K562 (cell line): ENCODE results near the gene TMEM86B. TPM values are rescaled to one million over a fixed set of nuclear protein-coding genes. Genes with fewer than 3 reads are reported as not detected.

Source experiments
- CHCHD3 ChIP-seq: fragments of 250-450 bp; sonication (Bioruptor Pico); IDR thresholded peaks from 2 replicates; pipeline ENCODE4 v2.1.2; 2022; ENCODE audit warnings: mild to moderate bottlenecking
- CHD7 ChIP-seq: fragments of 200-600 bp; sonication (generic); IDR thresholded peaks from one replicate; pipeline ENCODE4 v1.6.1; 2012; ENCODE audit warnings: mild to moderate bottlenecking, low read depth, low read length, inconsistent platforms
- HNRNPL ChIP-seq: fragments of 200-400 bp; formaldehyde crosslinking; IDR thresholded peaks from 2 replicates; pipeline ENCODE4 v1.6.1; 2017; ENCODE audit warnings: low read depth, mild to moderate bottlenecking, low read length
- MTA3 ChIP-seq: fragments of 450-650 bp; formaldehyde crosslinking; IDR thresholded peaks from 2 replicates; pipeline ENCODE4 v1.6.1; 2017; ENCODE audit warnings: mild to moderate bottlenecking, borderline replicate concordance
- POLR2AphosphoS5 ChIP-seq: IDR thresholded peaks from 2 replicates; pipeline ENCODE4 v1.6.1; 2011; ENCODE audit warnings: mild to moderate bottlenecking, low read depth, low read length, moderate library complexity; ENCODE audit not compliant: control insufficient read depth, insufficient read depth
- PRDM10 ChIP-seq: fragments of 450-650 bp; IDR thresholded peaks from 2 replicates; pipeline ENCODE4 v1.6.1; 2018; ENCODE audit not compliant: partially characterized antibody
- RUNX1 ChIP-seq: sonication (generic); IDR thresholded peaks from 2 replicates; pipeline ENCODE4 v1.6.1; 2016; ENCODE audit warnings: antibody characterized with exemption, low read depth
- SMARCA4 ChIP-seq: fragments of 450-650 bp; IDR thresholded peaks from 2 replicates; pipeline ENCODE4 v1.6.1; 2016
- SOX6 ChIP-seq: fragments of 450-650 bp; IDR thresholded peaks from 2 replicates; pipeline ENCODE4 v1.6.1; 2014; ENCODE audit warnings: mild to moderate bottlenecking
- STAT5A ChIP-seq: IDR thresholded peaks from 2 replicates; pipeline ENCODE4 v1.6.1; 2012; ENCODE audit warnings: low read length, inconsistent platforms, borderline replicate concordance
- ZFP30 ChIP-seq: fragments of 250-450 bp; sonication (Bioruptor Pico); IDR thresholded peaks from 2 replicates; pipeline ENCODE4 v1.8.0; 2022; ENCODE audit warnings: moderate library complexity, mild to moderate bottlenecking, inconsistent platforms, borderline replicate concordance
- ZNF644 ChIP-seq: fragments of 200-800 bp; sonication (Bioruptor generic); IDR thresholded peaks from 2 replicates; pipeline ENCODE4 v1.6.1; 2016; ENCODE audit warnings: low read depth, missing genetic modification characterization, missing compliant biosample characterization
- polyA plus RNA-seq, 8 experiments: library from polyadenylated mRNA; depleted of rRNA in 4 of 8; stranded (reverse) in 5 of 8; unstranded in 3 of 8; fragments of >200 nt; fragmentation: Nextera tagmentation in 2 of 8; fragmentation: Illumina TruSeq in 1 of 8; extraction: Ambion mirVana in 2 of 8; extraction: Trizol in 1 of 8; gene quantifications; 2 replicates each; pipeline versions ENCODE4 v1.2.1 to v1.2.3, GENCODE V29; 2011 to 2014; ENCODE audit warnings: inconsistent platforms in 1 of 8, missing spikeins in 1 of 8
- total RNA-seq, 7 experiments: library from RNA; depleted of rRNA in 6 of 7; stranded (reverse); fragments of >200 nt in 6 of 7; fragmentation: Illumina TruSeq in 2 of 7; extraction: Trizol in 2 of 7; gene quantifications; 2 replicates each; pipeline versions ENCODE4 v1.2.1 to v1.2.3, GENCODE V29; 2011 to 2021; ENCODE audit warnings: low replicate concordance in 1 of 7

Gene TMEM86B
- total and polyA plus RNA-seq, 9 of the 15 experiments (the other 6 are each of a cell fraction or from before 2014, with no cell fraction given): 0.28 to 7.9 (median 2.1) TPM

- TF ChIP-seq CHD7 (no peak), STAT5A (no peak), SMARCA4 (peak; percentile 80), ZFP30 (CRISPR knock-in tag) (no peak), SOX6 (peak; percentile 53; the same call in 1 of the 2 replicates), PRDM10 (peak; percentile 17), RUNX1 (no peak; the same call in 1 of the 2 replicates), CHCHD3 (CRISPR knock-in tag) (no peak), MTA3 (peak; percentile 85), ZNF644 (tag) (no peak), POLR2AphosphoS5 (no peak; the same call in none of the 2 replicates), HNRNPL (no peak)
These were observed 21.7 kb downstream of the TMEM86B start (continued) for GRCh38 chr19:55206664-55207500.
